ENCODE data around the gene ARHGAP25.

The ARHGAP25 gene

DNA sequence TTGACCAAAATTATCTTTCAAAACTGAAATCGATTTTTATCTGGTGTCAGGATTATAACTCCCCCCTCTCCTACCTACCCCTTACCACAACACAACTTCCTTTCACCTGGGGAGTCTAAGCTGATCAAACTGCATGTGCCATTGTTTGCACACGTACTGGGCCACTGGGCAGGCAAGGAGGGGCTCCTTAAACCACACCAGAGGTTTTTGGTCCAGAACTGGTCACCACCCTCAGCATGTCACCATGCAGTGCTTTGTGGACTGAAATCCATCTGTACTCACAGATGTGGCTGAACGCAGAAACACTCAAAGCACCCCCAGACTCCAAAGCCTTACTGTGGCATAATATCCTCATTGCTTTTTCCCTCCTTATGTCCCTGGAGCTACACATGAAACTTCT, 13.9 kb upstream of the ARHGAP25 start:
- DNase-seq (ENCODE audit: low spot score): no peak

DNA sequence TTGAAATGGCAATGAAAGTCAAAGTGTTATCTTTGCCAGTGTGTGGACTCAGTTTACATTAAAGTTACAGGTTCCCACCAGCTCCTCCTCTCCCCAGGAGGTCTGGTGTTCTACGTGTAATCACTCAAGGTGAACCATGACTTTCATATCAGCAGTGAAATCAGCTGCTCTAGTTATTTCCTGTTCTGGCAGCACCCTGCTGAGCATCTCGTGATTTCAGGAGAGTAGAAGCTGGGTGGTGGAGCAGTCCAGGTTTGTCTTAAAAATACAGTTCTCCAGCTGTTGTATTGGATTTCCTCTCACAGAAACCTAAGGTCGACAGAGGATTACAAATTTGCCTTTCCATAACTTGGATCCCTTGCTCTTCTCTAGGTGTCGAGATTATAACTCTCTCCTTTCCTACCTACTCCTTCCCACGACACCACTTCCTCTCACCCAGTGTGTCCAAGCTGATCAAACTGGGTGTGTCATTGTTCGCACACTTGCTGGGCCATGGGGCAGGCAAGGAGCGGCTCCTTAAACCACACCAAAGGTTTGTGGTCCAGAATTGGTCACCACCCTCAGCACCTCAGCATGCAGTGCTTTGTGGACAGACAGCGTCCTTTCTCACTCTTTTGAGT, 13.0 kb upstream of the ARHGAP25 start:
- no peak for DNase-seq (ENCODE audit: low spot score)

DNA sequence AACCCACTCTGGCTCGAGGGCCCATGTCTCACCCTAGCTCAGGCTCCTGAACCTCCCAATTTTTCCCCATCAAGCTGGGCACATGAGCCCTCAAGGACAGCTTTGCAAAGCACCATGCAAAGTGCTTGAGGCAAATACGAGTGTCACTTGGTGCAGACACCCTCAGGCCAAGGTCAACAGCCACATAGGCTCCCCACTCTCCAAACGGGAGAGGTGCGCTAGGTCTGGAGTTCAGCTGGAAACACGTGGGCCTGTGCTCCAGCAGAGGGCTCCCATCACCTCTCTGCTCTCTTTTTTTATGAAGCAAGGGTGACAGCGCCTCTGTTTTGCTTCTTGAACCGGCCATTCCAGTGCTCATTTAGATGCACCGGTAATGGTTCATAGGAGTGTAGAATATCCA, 11.9 kb upstream of the ARHGAP25 start:
- no peak for DNase-seq (ENCODE audit: low spot score)

DNA sequence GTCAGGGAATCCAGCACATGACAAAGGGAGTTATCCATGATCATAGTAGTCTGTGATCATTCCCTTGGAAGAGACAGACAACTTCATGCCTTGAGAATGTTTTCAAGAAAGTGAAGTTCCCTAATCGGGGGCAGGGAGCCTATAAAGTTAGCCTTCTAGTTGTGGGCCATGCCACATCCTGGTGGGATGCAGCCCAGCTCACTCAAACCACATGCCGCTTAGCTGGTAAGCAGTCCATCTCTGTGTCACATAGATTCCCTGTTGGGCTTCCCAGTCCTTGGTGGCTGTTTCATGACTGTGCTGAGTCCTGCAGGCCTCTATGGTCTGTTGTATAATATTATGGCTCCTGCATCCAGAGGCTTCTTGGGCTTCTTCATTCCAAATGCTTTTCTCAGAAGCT, 11.4 kb upstream of the ARHGAP25 start:
- no peak for DNase-seq (ENCODE audit: low spot score)

DNA sequence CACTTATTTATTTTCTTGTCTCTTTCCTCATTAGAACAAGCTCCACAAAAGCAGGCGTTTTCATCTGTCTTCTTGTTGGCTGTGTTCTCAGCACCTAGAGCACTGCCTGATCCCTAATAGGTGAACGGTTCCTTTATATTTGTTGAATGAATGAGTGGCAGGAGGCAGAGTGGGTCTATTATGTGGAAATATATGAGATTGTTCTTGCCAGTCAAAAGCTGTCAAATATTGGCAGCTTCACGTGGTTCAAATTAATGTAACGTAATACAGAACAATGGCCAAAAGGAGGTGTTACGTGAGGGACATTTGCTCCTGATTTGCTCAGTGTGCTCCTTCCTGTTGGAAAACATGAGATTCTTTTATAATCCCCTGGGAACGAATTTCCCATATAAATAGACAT, 8.5 kb upstream of the ARHGAP25 start:
- no peak for DNase-seq (ENCODE audit: low spot score)

DNA sequence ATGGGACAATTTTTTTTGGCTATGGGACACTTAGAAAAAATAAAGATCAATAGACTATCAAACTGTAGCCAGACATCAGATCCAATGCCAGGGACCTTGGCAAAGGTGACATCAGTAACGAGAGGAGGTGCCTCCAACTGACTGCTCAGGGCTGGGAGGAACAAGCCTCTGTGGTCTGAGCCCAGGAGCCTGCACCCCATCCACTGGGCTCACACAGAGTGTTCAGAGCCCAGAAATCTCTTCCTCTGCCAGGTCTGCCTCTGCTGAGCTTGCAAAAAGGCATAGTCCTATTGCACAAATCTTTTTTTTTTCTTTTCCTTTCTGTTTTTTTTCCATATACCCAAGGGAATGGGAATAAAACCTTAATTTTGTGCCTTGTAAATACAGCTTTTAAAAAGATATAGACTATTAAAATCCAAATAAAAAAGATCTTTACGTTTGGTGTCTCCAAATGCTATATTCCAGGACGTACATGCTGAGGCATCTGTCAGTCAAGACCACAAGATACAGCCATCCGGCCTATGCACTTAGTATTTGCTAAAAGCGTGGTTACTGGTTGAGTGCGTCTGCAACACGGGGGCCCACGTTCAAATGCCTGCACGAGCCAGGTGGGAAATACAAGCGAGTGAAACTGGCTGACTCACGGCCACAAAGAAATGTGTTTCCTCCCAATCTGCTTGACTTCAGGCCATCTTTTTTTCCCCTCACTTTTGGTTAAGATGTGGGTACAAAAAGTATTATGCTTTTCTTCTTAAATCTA, 7.8 kb upstream of the ARHGAP25 start:
- DNase-seq (ENCODE audit: low spot score): no peak

DNA sequence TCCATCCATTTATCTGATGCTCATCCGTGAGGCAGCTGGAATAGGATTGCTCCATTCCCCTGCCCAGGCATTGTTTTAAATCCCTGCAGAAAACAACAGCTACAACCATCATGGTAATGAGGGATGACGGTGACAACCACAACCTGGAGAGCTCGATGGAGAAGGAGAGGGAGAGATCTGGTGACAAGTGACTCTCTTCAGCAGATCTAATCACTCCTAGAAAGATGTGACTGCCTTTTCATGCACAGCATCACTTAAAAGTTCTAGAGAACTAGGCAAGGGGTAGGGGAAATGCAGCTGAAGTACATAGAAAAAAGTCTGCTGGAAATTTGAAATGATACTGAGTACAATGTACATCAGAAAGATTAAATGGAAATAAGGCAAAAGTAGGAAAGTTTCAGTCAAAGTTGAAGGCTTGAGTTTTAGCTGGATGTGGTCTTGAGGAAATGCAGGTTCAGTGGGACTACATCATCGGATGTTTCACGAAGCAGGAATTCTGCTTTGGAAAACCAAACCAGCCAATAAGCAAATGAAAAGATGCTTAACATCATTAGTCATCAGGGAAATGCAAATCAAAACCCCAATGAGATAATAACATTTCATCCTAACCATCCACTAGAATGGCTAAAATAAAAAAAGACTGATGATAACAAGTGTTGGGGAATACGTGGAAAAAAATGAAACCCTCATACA, 6.8 kb upstream of the ARHGAP25 start:
- no peak for DNase-seq (ENCODE audit: low spot score)

DNA sequence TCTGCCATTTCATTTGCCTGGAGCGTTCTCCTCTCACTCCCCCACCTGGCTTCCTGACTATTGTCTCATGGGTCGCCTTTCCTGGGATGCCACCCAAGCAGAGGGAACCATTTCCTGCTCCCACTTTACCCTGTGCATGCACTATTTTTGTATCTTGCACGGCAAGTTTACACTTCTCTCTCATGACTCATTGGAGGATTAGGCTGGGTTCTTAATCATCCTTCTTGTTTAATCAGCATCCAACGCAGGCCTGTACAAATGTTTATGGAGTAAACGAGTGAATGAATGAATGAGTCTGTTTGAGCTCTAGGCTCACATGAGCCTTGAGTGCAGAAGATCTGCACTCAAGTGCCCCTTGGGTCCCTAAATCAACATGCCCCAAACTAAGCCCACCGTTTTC, 3.8 kb upstream of the ARHGAP25 start:
- no peak for DNase-seq (ENCODE audit: low spot score)

DNA sequence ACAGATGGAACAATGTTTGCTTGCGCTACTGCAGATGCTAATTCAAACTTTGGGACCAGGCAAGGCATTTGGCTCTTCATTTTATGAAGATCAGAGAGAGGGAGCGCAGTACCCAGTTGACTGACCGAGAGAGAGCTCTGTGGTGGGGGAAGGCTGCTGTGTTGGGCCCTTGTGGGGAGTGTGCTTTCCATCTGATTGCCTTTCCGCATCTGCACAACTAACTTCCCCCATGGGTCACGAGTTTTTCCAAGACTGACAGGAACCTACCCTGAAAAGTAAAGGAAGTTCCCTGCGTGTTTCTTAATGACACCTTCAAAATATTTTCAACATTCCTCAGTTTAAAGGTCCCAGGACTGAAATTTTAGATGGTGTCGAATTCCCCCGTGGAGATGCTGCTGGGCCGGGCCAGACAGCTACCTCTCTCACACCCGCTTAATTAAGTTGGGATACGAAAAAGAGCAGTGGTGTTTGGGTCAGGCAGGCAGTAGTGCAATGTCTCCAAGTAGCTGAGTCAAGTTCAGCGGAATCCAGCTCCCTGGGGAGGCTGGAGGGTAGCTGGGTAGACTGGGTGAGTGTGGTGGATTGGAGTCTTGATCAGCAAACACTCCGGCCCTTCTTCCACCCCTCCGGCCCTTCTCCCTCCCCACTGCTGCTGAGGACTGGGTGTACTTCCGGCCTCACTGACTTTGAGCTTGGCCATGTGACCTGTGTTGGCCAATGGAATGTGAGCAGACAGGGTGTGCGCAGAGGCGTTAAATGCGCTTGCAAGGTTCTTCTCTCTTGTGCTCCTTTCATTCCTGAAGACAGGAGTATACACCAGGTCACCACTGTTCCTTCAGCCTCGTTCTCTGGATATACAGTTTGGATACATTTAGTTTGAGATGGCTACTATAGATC, 2.3 kb upstream of the ARHGAP25 start:
- no peak for DNase-seq (ENCODE audit: low spot score)

DNA sequence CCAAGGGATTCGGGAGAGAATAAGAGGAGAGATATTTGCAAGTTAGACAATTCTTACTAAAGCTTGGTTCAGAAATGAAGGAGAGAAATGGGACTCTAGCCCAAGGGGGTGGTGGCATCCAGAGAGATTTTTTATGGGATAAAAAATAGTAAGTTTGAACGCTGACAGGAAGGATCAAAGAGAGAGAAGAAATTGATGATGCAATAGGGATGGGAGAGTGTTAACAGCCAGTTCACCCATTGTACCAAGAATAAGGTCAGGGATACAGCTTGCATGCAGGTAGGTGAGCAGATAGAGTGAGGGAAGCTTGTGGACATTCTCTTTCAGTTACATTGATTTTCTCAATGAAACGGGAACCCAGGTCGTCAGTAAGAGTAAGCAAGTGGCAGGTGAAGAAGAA, 1.2 kb upstream of the ARHGAP25 start:
- DNase-seq (ENCODE audit: low spot score): no peak

DNA sequence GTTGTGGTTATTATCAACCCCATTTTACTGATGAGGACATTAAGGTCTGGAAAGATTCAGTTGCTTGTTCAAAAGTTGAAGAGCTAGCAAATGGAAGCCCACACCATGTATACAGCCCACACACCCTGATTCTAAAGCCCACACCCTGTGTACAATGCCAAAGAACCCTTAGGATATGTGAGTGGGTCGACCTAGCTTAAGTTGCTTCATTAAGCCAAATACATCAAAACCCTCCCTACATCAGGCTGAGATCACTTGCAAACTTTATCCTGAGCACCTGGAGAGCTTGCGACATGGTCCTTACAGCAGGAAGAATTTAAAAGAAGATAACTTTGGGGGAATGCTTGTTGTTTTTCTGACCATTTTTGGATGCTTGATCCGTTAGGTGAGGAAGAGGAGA, 435 bp upstream of the ARHGAP25 start:
- DNase-seq (ENCODE audit: low spot score): no peak

DNA sequence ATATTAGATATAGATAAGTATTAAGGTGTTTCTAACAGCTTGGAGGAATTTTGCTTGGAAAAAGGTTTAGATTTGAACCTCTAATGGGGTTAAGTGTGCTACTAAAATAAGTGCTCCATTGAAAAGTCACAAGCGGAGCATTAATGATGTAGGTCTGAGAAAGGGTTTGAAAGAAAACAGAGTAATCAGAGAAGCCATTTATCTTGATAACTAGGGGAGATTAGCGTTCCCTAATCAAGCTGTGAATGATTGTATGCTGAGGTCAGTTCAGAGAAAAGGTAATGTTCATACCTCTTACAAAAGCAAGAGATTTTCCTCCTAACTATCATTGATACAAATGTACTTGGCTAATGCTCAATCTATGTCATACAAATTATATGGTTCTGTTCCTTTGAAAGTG, 1.5 kb downstream of the ARHGAP25 start:
- no peak for DNase-seq (ENCODE audit: low spot score)

DNA sequence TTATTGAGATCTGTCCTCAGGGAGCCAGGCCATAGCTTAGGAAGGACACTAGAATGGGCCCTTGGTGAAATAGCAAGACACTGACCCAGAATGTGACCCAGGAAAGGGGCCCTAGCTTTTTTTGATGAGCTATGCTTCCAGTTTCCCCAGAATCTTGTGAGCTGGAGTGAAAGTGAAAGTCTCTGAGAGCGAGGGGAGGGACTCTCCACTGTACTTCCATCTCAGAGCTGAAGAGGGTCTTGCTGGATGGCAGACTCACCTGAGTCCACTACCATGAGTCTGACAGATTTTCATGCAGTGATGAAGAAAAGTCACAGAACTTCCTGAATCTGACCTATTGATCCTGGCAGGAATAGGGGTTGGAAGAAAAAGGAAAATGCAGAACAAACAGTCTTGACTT, 3.1 kb downstream of the ARHGAP25 start:
- no peak for DNase-seq (ENCODE audit: low spot score)

DNA sequence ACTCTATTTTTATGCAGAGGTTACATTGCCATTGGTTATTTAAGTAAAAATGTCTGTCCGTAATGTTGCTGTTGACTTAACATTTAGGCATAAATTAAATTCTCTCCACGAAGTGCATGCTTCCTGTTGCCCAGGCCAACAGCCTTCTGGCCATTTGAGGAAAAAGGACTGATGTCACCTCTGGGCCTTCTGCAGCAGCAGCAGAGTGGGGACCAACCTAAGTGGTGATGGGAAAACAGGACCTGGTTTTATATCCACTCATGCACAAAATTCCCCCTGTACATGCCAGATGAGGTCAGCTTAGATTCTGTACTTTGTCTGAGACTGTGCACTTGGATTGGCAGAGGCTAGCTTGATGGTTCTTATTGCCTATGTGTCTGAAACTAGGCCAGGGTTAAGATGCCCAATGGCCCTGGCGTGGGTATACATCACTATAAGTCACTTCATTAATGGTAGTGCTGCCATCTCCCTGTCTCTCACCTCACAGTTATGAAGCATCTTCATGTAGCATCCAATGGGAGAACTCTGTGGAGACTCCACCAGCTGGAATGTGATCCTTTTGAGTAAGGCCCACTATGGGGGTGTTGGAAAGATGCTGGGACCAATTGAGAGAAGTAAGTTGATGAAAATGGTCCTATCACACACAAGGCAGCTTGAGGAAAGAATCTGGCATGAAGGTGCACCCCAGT, 4.4 kb downstream of the ARHGAP25 start:
- DNase-seq (ENCODE audit: low spot score): no peak

DNA sequence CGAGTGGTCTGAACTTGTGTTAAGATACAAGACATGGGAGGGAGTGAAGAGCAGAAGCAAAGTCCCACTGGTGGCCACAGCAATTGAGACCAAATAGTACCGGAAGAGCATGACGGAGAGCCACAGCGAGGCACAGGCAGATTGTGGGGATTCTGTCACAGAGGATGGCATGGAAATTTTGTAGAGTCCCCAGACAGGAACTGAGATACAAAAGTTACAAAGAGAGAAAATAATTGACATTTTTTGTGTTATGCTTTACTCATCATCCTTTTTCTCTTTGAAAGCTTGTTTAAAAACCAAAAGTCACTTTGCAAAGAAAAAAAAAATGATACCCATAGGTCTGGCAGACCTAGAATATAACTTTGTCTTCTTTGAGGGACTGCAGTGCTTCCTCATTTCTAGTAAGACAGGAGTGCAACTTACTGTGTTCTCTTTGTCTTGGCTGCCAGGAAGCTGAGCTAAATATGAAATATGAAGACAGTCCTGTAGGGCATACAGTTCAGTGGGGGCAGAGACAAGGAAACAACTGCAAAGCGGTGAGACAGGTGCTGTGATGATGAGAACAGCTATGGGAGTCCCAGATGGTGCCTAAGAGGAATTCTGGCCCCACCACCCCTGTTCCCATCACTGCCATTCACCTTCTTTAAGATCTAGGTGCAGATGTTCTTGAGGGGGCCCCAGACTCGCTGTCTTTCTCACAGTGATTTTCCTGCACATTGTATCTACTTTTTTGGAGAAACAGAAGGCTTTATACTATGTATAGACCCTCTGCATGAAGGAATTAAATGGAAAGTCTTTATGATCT, 5.2 kb downstream of the ARHGAP25 start:
- no peak for DNase-seq (ENCODE audit: low spot score)

DNA sequence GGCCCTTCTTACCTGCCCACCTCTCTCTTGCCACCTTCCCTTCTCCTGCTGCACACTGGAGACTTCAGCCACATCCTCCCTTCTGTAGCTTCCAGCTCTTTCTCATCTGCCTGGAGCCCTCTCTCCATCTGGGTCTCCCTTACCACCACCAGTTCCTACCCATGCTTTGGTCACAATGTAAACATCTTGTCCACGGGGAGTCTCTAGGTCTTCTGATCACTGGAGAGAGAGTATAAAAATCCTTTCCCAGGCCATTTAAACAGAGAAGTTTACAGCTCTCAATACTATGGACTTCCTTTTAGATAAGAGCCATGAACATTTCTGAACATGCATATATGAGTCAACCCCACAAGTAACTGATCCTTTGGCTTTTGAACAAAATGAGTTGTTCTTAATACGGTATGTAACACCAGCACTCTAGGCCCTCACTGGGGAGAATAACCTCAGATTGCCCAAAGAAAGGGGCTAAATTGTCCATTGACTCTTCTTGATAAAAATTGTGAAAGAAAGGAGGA, 5.8 kb downstream of the ARHGAP25 start:
- no peak for DNase-seq (ENCODE audit: low spot score)

DNA sequence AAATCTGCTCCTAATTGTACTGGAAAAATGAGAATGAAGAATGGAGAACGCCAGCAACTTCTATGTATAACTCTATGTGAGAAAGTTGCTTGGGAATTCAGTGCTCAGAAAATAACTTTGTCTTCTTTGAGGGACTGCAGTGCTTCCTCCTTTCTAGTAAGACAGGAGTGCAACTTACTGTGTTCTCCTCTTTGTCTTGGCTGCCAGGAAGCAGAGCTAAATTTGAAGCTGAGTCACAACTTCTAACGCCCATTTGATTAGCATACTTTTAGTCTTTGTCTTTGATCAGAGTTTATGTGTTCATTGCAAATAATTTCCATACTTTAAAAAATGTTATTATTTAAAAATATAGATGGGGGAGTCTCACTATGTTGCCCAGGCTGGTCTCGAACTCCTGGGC, 6.6 kb downstream of the ARHGAP25 start:
- DNase-seq (ENCODE audit: low spot score): no peak

DNA sequence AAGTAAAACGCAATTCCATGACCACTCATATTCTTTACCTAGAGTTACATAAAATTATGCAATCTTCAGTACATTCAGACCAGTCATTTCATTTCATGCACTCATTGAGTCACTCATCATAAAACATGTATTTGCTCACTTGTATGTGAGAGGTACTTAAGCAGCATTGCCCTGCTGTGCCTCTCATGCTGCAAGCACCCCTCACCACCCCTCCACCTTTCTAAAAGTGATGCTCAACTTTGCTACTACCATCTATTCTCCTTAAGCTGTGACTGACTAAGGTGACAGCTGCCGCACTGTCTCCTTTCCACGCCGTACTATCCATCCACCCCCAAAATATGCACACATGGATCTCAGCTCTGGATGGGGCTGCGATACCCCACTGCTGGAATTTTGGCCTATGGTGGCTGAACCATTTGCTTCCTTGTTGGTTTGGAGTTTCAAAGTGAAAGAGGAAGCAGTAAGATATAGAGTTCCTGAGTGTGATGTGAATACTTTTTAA, 7.2 kb downstream of the ARHGAP25 start:
- no peak for DNase-seq (ENCODE audit: low spot score)

DNA sequence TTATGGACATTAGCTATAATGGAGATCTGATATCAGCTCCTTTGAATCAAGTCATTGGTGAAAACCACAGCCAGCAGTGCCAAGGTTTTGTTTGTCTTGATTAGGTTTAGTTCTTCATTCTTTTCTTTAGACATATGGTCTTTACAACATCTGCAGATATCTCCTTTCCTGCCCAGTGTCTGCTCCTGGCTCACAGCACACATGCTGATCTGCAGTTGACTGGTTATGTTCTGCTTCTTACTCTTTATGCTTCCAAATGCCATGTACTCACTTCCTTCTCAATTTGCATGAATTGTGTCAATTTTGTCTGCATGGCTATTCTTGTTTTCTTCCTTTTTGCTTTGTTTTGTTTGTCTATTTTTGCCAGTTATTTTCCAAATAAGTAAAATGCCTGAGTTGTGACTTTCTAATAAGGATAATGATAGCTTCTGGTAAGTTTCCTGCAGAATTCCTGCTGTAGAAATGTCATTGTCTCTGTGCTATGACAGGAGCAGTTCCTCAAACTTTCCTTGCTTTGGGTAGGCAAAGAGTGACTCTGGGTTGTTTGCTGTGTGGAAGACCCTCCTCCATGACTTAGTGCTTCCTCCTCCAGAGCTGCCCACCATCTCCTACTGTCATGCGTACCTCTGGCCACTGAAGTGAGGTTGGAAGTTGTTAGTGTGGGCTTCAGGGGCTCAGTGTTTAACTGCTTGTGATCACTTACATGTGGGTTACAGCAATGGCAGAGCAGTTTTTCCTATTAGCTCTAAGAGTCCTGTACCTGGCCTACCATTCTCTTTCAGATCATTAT, 8.2 kb downstream of the ARHGAP25 start:
- no peak for DNase-seq (ENCODE audit: low spot score)

DNA sequence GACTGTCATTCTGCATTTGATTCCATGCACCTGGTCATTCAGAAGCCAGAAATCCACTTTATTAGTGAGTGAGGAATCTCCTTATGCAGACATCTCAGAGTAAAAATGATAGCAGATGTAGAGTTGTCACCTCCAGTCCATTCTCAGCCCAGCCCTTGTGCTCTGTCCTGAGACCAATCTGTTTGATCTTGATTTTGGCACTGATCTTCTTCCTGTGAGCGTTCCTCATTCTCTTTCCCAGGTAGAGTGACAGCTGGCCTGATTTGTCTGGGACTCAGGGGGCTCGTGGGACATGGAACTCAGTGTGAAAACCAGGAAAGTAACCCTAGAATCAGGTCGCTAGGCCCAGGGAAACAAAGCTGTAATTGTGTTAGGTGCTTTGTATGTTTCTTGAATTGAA, 8.9 kb downstream of the ARHGAP25 start:
- no peak for DNase-seq (ENCODE audit: low spot score)
